Hippocampal formation (tissue), 2 donors: ENCODE results near the gene MAGIX.
A peak's percentile ranks its signal among the peaks of the same experiment; 100 is the strongest.

Experiments used
- DNase-seq, 2 donors: peaks; one replicate each; lab custom pipeline; 2025; lab: John Stamatoyannopoulos, UW

MAGIX gene

DNA sequence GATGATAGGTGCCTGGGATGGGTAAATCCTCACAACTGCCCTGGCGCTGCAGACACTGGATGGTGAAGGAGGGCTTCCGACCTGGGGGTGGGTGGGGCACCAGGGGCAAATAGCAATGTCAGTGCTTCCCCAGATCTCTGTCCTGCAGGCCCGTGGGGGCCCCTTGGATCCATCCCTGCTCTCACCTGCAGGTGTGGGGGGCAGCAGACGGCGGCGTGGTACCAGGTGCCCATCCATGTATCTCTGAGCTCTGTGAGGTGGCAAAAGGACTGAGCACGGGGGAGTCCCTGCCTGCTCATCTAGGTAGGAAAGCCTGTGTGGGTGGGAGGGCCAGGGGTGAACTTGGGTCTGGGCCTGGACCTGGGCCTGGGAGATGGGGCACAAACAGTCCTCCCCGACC is 44.0 kb downstream of the MAGIX start:
- DNase-seq, result no peak

- no peak for DNase-seq
These were observed 45.8 kb downstream of the MAGIX start for GRCh38 chrX:49208399-49208798.

GRCh38 chrX:49209434-49210251 is 47.1 kb downstream of the MAGIX start:
- DNase-seq, result peak in 1 of 2 donors; percentile 5

- DNase-seq, result no peak
These were observed 47.8 kb downstream of the MAGIX start for GRCh38 chrX:49210406-49210805.

- DNase-seq, result no peak
These were observed 48.5 kb downstream of the MAGIX start for GRCh38 chrX:49211074-49211473.

GRCh38 chrX:49212209-49212608 is 49.7 kb downstream of the MAGIX start:
- DNase-seq, result no peak

DNA sequence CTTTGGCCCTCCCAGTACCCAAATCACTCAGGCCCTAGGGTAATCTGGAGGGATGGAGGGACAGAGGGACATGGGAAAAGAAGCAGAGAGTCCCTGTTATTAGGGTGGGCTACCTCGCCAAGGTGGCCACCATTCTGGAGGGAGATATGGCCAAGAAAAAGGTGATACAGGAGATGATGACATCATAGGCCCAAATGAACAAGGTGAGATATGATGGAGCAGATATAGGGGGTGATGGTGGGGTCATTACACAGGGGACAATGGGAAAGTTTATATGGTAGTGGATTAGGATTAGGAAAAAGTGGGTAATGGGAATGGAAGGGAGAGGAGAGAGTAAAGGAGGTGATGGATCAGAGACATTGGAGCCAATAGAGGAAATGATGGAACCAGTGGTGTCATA is 50.3 kb downstream of the MAGIX start:
- DNase-seq, result no peak

GRCh38 chrX:49214416-49214815 is 51.9 kb downstream of the MAGIX start:
- DNase-seq, result no peak

DNA sequence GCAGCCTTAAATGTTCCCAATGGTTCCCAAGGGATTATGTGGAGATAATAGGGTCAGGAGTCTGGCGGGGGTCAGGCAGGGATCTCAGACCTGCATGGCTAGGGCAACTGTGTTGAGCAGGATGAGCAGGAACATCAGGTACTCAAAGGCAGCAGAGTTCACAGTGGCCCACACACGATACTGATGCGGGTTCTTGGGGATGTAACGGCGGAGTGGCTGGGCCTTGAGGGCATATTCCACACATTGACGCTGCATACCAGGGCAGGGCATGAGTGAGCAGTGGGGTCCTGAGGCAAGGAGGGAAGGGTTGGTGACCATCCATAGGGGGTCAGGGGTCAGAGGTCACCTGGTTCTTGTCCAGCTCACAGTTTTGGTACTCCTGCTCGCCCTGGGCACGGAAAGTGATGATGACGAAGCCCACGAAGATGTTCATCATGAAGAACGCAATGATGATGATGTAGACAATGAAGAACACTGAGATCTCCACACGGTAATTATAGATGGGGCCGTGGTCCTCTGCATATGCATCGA is 52.5 kb downstream of the MAGIX start:
- no peak for DNase-seq
